Muscle layer of duodenum (tissue), 2 donors: ENCODE data around the gene NTN1.

Source experiments
- H3K27ac ChIP-seq: one replicate; pipeline ENCODE4 v1.7.0; 2013; ENCODE audit warnings: mild to moderate bottlenecking, low read length
- H3K27me3 ChIP-seq: one replicate; pipeline ENCODE4 v1.7.0; 2013; ENCODE audit warnings: low read depth, mild to moderate bottlenecking, control low read depth, low read length
- H3K36me3 ChIP-seq, 2 donors: one replicate each; pipeline ENCODE4 v1.7.0; 2013; ENCODE audit warnings: low read length in 2 of 2, control low read depth in 1 of 2, mild to moderate bottlenecking in 1 of 2; ENCODE audit not compliant: insufficient read depth in 2 of 2, control insufficient read depth in 1 of 2
- H3K4me1 ChIP-seq, 2 donors: one replicate each; pipeline ENCODE4 v1.7.0; 2013; ENCODE audit warnings: low read length in 2 of 2, mild to moderate bottlenecking in 2 of 2, control low read depth in 1 of 2, moderate library complexity in 1 of 2; ENCODE audit not compliant: insufficient read depth in 2 of 2, control insufficient read depth in 1 of 2
- H3K4me3 ChIP-seq, 2 donors: one replicate each; pipeline ENCODE4 v1.7.0; 2013; ENCODE audit warnings: low read length in 2 of 2, low read depth in 1 of 2, mild to moderate bottlenecking in 1 of 2
- H3K9me3 ChIP-seq, 2 donors: one replicate each; pipeline ENCODE4 v1.7.0; 2013; ENCODE audit warnings: low read length in 2 of 2, control low read depth in 1 of 2, mild to moderate bottlenecking in 1 of 2; ENCODE audit not compliant: control insufficient read depth in 1 of 2
- donor health status: healthy.

The NTN1 gene

GRCh38 chr17:9205520-9206409 lies 184.5 kb downstream of the NTN1 start:
- Histone ChIP-seq H3K4me3 (no peak overlapping the region), H3K27ac (no peak overlapping the region), H3K9me3 (no peaks in the 10 kb centered on the region), H3K4me1 (peaks cover 9 to 17% of the 10 kb centered on the region in 2 donors), H3K27me3 (no peaks in the 10 kb centered on the region), H3K36me3 (no peaks in the 10 kb centered on the region)

GRCh38 chr17:9206410-9206703 lies 185.0 kb downstream of the NTN1 start:
- no peaks in the 10 kb centered on the region for H3K9me3 ChIP-seq
- H3K27me3 ChIP-seq, result no peaks in the 10 kb centered on the region
- H3K27ac ChIP-seq, result no peak overlapping the region
- H3K4me1 ChIP-seq, result peaks cover 9 to 17% of the 10 kb centered on the region in 2 donors
- H3K4me3 ChIP-seq, result peak overlapping the region; percentile 20 to 30
- H3K36me3 ChIP-seq, result no peaks in the 10 kb centered on the region

GRCh38 chr17:9206741-9207332 lies 185.5 kb downstream of the NTN1 start:
- Histone ChIP-seq H3K4me3 (peak overlapping the region; percentile 20 to 30), H3K9me3 (no peaks in the 10 kb centered on the region), H3K27me3 (no peaks in the 10 kb centered on the region), H3K4me1 (peaks cover 9 to 17% of the 10 kb centered on the region in 2 donors), H3K27ac (peak overlapping the region; percentile 5), H3K36me3 (no peaks in the 10 kb centered on the region)

GRCh38 chr17:9208381-9209105 lies 187.2 kb downstream of the NTN1 start:
- Histone ChIP-seq H3K27me3 (no peaks in the 10 kb centered on the region), H3K4me3 (no peak overlapping the region), H3K9me3 (no peaks in the 10 kb centered on the region), H3K4me1 (peaks cover 9 to 17% of the 10 kb centered on the region in 2 donors), H3K36me3 (no peaks in the 10 kb centered on the region), H3K27ac (no peak overlapping the region)

- no peak overlapping the region for H3K27ac ChIP-seq
- no peaks in the 10 kb centered on the region for H3K27me3 ChIP-seq
- no peaks in the 10 kb centered on the region for H3K36me3 ChIP-seq
These were observed 188.0 kb downstream of the NTN1 start for GRCh38 chr17:9209347-9209746.

GRCh38 chr17:9209781-9210370 lies 188.6 kb downstream of the NTN1 start:
- H3K4me1 ChIP-seq, result peaks cover 9 to 17% of the 10 kb centered on the region in 2 donors
- H3K27ac ChIP-seq, result no peak overlapping the region
- H3K9me3 ChIP-seq, result no peaks in the 10 kb centered on the region
- no peak overlapping the region for H3K4me3 ChIP-seq
- H3K36me3 ChIP-seq, result no peaks in the 10 kb centered on the region
- H3K27me3 ChIP-seq, result no peaks in the 10 kb centered on the region

More at GRCh38 chr17:9209347-9209746, 188.0 kb downstream of the NTN1 start:
- Histone ChIP-seq H3K4me3 (no peak overlapping the region), H3K9me3 (no peaks in the 10 kb centered on the region), H3K4me1 (peaks cover 9 to 17% of the 10 kb centered on the region in 2 donors)

GRCh38 chr17:9211133-9211765 lies 189.9 kb downstream of the NTN1 start:
- H3K27ac ChIP-seq, result no peak overlapping the region
- H3K9me3 ChIP-seq, result peaks cover 5 to 7% of the 10 kb centered on the region in 2 donors
- peaks cover 7 to 9% of the 10 kb centered on the region in 2 donors for H3K4me1 ChIP-seq
- H3K36me3 ChIP-seq, result no peaks in the 10 kb centered on the region
- no peak overlapping the region for H3K4me3 ChIP-seq
- H3K27me3 ChIP-seq, result no peaks in the 10 kb centered on the region

- Histone ChIP-seq H3K9me3 (peaks cover 5 to 7% of the 10 kb centered on the region in 2 donors), H3K4me1 (peaks cover 5 to 8% of the 10 kb centered on the region in 2 donors), H3K27me3 (no peaks in the 10 kb centered on the region), H3K36me3 (no peaks in the 10 kb centered on the region), H3K27ac (no peak overlapping the region), H3K4me3 (no peak overlapping the region)
These were observed 191.3 kb downstream of the NTN1 start for GRCh38 chr17:9212376-9213302.

GRCh38 chr17:9213303-9213640 lies 192.0 kb downstream of the NTN1 start:
- H3K27me3 ChIP-seq, result no peaks in the 10 kb centered on the region
- H3K4me3 ChIP-seq, result no peak overlapping the region
- H3K4me1 ChIP-seq, result peaks cover 8 to 9% of the 10 kb centered on the region in 2 donors
- peaks cover 5 to 7% of the 10 kb centered on the region in 2 donors for H3K9me3 ChIP-seq
- no peak overlapping the region for H3K27ac ChIP-seq
- no peaks in the 10 kb centered on the region for H3K36me3 ChIP-seq

- no peak overlapping the region for H3K27ac ChIP-seq
- H3K9me3 ChIP-seq, result peaks cover 5 to 7% of the 10 kb centered on the region in 2 donors
- H3K27me3 ChIP-seq, result no peaks in the 10 kb centered on the region
- peaks cover 8 to 9% of the 10 kb centered on the region in 2 donors for H3K4me1 ChIP-seq
- H3K4me3 ChIP-seq, result no peak overlapping the region
- H3K36me3 ChIP-seq, result no peaks in the 10 kb centered on the region
These were observed 194.2 kb downstream of the NTN1 start for GRCh38 chr17:9215465-9215864.
